CD4-positive, alpha-beta T cell treated with Interleukin-1 beta for 1 hour (primary cell): ENCODE results near the gene VIPAS39.
"Not testable (repeated sequence)": the region's sequence is repeated elsewhere in the genome, so short reads cannot be mapped to it uniquely, and the experiment has no call there.

Experiments used
- DNase-seq, 2 donors: peaks; one replicate each; pipeline ENCODE4 v3.0.0-alpha.2; 2020 to 2022

VIPAS39 gene

DNA sequence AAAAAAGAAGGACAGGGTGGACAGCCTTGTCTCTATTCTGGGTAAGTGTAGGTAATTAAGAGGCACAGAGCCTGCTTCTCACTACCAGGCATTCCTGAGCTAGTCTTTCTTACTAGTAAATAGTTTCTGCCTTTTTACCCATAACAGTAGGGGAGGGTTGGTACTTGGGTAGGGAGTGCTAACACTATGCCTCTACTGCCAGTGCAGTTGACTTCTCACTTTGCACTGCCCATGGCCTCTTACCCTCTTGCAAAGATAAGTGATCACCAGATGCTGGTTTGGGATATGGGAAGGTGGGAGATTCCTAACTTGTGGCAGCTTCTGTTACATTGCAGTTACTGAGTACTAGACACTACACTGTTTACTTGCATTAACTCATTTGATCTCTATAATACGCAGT is 12.1 kb upstream of the VIPAS39 start:
- DNase-seq = no peak

DNA sequence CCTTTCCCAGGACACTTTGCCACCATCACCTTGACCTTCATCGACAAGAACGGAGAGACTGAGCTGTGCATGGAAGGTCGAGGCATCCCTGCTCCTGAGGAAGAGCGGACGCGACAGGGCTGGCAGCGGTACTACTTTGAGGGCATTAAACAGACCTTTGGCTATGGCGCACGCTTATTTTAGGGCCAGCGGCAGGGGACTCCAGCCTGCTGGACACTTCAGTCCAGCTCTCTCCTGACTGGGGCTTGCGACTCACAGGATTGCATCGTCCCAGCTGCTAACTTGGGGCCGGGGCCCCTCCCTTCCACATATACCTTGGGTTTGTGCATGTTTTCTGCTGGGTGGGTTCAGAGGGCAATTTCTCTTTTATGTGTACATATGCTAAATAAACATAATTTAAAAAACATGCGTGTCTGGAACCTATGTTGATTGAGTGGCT is 11.7 kb upstream of the VIPAS39 start:
- DNase-seq = no peak

DNA sequence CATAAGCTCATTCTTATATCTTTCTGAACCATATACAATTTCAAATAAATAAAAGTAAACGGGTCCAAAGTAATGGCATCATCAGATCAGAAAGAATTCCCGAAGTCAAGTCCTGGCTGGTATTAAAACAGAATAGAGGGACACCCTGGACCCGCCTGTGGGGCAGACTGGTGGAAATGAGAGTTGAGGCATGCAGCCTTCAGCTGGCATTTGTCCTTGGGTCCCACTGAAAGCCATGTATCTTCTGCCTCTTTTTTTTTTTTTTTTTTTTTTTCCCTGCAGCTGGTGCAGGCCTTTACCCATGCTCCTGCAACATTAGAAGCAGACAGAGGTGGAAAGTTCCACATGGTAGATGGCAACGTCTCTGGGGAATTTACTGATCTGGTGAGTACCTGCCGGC is 10.4 kb upstream of the VIPAS39 start:
- no peak for DNase-seq

- peak; percentile 44 to 67 for DNase-seq
Observed at GRCh38 chr14:77459072-77459723, 1.8 kb upstream of the VIPAS39 start.

DNA sequence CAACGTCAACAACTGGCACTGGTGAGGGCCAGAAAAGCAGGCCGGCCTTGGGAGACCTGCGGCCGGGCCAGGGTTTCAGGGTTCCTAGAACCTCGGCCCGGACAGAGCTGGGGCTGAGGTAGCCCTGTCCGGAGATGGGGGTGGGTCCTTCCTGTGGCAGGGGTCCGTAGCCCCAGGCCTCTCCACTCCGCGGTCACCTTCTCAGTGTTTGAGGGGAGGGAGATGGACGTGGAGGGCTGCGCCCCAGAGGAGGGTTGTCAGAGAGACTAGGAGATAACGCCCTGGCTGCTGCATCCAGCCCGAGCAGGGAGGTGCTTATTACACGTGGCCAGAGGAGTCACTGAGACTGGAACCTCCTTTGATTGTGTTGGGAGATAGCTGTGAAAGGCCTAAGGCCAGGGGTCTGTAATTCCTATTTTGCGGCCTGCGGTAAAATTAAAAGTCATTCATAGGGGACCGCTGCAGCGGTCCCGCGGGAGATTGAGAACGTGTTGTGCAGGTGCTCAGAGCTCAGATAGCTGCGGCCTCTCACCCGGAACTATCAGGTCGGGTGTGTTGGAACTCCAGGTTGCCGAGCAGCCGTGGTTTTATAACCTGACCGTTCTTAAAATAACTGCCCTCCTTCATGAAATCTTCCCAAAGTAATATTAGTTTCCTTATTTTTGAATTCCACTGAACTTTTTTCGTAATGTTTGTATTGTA is 999 bp upstream of the VIPAS39 start:
- DNase-seq = peak; percentile 17 to 27

- DNase-seq = no peak
Observed at GRCh38 chr14:77457115-77457521, 283 bp downstream of the VIPAS39 start.

DNA sequence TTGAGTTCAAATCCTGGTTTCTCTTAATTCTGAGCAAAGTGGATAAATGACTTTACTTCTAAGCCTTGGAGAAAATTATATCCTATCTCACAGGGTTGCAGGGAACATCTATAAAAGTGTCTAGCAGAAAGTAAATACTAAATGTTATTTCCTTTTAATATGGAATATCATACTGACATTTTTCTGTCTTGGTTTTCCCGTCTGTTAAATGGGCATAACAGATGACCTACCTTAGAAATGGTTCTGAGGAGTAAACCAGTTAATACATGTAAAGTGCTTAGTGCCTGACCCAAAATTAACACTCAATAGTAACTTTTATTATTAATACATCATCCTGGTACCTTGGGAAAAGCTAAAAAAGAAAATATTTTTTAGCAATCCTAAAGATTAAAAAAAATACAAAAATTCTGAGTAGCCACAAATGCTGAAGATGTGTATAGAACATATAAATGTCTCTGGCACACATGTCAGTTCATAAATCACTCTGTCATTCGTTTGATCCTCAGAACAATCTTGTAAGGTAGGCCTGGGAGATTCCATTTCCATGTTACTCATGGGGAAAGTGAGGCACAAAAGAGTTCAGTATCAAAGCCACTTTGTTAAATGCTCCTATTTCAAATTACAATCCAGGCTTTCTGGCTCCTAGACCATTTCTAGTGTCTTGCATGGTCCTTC is 1.3 kb downstream of the VIPAS39 start:
- no peak for DNase-seq

GRCh38 chr14:77442196-77442595 is 15.2 kb downstream of the VIPAS39 start:
- no peak for DNase-seq

GRCh38 chr14:77439861-77440260 is 17.5 kb downstream of the VIPAS39 start:
- DNase-seq = no peak

DNA sequence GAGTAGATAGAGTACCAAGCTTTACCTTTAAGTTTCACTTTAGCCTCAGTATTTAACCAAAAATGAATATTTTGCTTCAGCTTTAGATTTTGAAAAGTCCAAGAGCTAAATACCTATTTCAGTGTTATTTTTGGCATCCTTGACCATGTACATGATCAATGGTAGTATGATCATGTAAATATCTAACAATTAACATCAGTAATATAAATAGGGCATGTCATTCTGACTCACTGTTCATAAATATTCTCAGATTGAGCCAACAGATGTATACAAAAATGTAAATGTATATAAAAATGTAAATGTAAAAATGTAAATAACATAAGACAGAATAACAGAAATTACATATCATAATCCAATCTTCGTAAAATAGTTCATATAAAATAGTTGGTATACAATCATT is 18.8 kb downstream of the VIPAS39 start:
- no peak for DNase-seq

- no peak for DNase-seq
Observed at GRCh38 chr14:77436042-77436441, 21.4 kb downstream of the VIPAS39 start.

GRCh38 chr14:77426396-77426795 is 31.0 kb downstream of the VIPAS39 start:
- DNase-seq = no peak

DNA sequence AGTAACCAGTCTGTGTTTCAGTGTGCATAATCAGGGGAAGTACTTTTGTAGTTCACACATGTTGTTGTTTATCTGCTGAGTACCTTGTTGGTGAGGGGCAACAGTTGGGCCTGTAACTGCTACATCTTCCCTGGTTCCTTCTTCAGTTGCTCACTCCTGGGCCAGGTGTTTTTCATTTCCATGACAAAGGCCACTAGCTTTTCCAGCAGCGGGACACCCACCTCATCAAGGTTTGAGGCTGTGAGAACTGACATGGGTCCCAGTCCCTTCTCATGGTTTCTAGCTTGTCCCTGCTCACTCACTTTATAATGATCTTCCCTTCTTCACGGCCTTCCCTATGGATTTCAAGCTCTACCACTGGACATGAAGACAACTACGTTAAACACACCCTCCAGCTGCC is 32.5 kb downstream of the VIPAS39 start:
- DNase-seq = no peak

- no peak for DNase-seq
Observed at GRCh38 chr14:77423423-77423822, 34.0 kb downstream of the VIPAS39 start, which contains the start of gene NOXRED1. TSS of gene NOXRED1 (minus strand) at chr14:77423523. CDS start at chr14:77422889, 634 bp downstream.

GRCh38 chr14:77421201-77421600 is 36.2 kb downstream of the VIPAS39 start:
- no peak for DNase-seq

DNA sequence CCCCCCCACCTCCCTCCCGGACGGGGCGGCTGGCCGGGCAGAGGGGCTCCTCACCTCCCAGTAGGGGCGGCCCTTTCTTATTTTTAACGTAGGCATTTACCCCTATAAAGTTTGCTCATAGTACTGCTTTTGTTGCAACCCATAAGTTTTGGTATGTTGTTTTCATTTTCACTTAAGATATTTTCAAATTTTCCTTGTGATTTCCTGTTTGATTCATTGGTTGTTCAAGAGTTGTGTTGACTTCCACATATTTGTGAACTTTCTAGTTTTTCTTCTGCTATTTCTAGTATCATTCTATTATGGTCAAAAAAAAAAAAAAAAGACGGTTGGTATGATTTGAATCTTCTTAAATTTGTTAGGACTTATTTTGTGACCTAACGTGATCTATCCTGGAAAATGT is 40.6 kb downstream of the VIPAS39 start:
- no peak for DNase-seq

GRCh38 chr14:77416098-77416497 is 41.3 kb downstream of the VIPAS39 start:
- not testable (repeated sequence) for DNase-seq

DNA sequence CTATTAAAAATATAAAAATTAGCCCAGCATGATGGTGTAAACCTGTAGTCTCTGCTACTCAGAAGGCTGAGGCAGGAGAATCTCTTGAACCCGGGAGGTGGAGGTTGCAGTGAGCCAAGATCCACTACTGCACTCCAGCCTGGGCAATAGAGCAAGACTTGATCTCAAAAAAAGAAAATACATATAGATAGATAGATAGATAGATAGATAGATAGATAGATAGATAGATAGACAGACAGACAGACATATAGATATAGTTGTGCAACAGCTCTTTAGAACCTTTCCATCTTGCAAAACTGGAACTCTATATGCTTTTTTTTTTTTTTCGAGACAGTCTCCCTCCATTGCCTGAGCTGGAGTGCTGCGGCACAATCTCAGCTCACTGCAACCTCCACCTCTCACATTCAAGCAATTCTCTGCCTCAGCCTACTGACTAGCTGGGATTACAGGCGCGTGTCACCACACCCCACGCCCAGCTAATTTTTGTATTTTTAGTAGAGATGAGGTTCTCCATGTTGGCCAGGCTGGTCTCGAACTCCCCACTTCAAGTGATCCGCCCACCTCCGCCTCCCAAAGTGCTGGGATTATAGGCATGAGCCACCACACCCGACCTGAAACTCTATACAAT is 41.9 kb downstream of the VIPAS39 start:
- not testable (repeated sequence) for DNase-seq

GRCh38 chr14:77409131-77409533 is 48.3 kb downstream of the VIPAS39 start:
- no peak for DNase-seq

GRCh38 chr14:77407158-77407557 is 50.2 kb downstream of the VIPAS39 start:
- DNase-seq = no peak

GRCh38 chr14:77406718-77407117 is 50.7 kb downstream of the VIPAS39 start:
- no peak for DNase-seq

- DNase-seq = no peak
Observed at GRCh38 chr14:77406086-77406485, 51.3 kb downstream of the VIPAS39 start.

GRCh38 chr14:77403768-77404167 is 53.6 kb downstream of the VIPAS39 start:
- no peak for DNase-seq
